COLO829 (cell line): Measurements from ENCODE around the gene ABL1.

ENCODE experiments used
- DNase-seq: peaks from one replicate; pipeline ENCODE4 v3.0.0; 2012; ENCODE audit warnings: low spot score

Gene ABL1

DNA sequence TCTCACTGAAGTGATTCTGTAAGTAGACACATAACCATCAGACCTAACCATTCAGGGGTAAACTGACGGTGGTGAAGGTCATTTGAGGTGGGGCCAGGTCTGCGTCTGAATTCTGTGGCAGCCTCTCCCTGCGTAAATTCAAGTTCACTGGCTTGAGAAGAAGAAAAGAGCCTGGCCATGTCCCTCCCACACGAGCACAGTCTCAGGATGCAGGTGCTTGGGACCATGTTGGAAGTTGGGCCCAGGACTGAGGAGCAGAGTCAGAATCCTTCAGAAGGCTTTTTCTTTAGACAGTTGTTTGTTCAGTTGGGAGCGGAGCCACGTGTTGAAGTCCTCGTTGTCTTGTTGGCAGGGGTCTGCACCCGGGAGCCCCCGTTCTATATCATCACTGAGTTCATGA is 37.5 kb downstream of the ABL1 start:
- DNase-seq, result no peak

- no peak for DNase-seq
These were observed 38.0 kb downstream of the ABL1 start for GRCh38 chr9:130872912-130873503.

DNA sequence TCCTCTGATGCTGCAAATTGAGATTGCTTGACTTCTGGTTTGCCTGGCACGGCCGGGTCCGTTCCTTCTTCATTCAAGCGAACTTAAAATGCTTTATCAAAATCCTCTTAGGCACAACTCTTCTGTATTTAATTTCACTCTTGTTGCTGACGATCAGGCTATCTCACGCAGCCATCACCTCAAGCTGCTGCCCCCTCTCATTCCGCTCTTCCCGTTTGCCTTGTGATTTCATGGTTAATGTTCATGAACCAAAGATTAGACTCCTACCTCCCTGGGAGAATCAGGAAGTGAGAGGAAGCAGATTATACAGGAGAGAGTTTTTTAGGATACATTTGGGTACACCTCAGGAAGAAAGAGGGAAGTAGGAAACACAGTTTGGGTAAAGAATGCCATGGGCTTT is 38.9 kb downstream of the ABL1 start:
- DNase-seq, result no peak

DNA sequence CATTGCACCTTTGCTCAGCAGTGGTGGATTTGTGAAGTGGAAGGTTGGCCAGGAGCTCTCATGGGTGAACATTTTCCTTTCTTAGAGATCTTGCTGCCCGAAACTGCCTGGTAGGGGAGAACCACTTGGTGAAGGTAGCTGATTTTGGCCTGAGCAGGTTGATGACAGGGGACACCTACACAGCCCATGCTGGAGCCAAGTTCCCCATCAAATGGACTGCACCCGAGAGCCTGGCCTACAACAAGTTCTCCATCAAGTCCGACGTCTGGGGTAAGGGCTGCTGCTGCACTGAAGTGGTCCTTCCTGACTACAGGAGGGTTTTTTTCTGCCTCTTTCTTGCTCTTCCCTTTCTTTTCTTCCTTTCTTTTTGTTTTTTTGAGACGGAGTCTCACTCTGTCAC is 39.7 kb downstream of the ABL1 start:
- DNase-seq, result no peak

- no peak for DNase-seq
These were observed 42.2 kb downstream of the ABL1 start for GRCh38 chr9:130877300-130877699.

GRCh38 chr9:130878295-130878694 is 43.2 kb downstream of the ABL1 start:
- DNase-seq, result no peak

DNA sequence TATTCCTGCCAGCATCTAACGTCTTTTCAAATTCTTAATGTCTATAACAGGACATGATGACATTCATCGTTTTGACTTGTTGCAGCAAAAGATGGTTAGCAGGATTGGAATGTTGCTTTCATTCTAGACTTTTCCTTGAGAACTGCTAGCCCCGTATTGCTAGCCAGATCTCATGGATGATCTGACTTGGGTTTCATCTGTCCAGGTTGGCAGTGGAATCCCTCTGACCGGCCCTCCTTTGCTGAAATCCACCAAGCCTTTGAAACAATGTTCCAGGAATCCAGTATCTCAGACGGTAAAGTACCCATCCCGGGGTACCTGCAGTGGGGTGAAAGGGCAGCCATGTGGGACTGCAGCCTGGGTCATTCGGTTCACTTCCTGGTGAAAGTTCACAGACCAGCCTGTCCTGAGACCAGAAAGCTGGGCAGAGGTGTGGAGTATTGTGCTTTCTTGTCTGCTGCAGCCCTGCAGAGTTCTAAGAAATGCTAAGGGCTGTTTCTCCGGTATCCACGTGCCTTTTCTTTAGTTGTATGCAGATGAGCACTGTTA is 44.9 kb downstream of the ABL1 start:
- DNase-seq, result no peak

- no peak for DNase-seq
These were observed 45.7 kb downstream of the ABL1 start for GRCh38 chr9:130880599-130881220.

- DNase-seq, result no peak
These were observed 46.5 kb downstream of the ABL1 start for GRCh38 chr9:130881516-130881915.

DNA sequence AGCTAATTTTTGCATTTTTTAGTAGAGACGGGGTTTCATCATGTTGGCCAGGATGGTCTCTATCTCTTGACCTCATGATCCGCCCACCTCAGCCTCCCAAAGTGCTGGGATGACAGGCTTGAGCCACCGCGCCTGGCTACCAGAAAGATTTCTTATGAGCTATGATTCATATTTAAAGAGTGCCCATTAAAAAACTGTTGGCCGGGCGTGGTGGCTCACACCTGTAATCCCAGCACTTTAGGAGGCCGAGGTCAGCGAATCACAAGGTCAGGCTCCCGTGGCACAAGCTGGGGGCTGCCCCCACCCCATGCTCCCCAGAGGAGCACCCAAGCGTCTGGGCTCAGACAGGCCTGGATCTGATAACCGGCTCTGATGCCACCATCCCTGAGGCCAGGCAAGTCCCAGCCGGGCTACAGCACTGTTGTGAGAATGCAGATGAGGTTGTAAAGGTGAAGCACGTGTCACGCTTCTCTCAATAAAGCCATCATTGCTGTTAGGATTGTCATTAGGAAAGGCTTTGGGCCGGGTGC is 47.7 kb downstream of the ABL1 start:
- DNase-seq, result no peak

- no peak for DNase-seq
These were observed 48.4 kb downstream of the ABL1 start for GRCh38 chr9:130883479-130883878.

GRCh38 chr9:130884111-130884531 is 49.1 kb downstream of the ABL1 start:
- DNase-seq, result no peak

DNA sequence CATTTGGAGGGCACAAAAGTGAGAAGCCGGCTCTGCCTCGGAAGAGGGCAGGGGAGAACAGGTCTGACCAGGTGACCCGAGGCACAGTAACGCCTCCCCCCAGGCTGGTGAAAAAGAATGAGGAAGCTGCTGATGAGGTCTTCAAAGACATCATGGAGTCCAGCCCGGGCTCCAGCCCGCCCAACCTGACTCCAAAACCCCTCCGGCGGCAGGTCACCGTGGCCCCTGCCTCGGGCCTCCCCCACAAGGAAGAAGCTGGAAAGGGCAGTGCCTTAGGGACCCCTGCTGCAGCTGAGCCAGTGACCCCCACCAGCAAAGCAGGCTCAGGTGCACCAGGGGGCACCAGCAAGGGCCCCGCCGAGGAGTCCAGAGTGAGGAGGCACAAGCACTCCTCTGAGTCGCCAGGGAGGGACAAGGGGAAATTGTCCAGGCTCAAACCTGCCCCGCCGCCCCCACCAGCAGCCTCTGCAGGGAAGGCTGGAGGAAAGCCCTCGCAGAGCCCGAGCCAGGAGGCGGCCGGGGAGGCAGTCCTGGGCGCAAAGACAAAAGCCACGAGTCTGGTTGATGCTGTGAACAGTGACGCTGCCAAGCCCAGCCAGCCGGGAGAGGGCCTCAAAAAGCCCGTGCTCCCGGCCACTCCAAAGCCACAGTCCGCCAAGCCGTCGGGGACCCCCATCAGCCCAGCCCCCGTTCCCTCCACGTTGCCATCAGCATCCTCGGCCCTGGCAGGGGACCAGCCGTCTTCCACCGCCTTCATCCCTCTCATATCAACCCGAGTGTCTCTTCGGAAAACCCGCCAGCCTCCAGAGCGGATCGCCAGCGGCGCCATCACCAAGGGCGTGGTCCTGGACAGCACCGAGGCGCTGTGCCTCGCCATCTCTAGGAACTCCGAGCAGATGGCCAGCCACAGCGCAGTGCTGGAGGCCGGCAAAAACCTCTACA is 49.8 kb downstream of the ABL1 start:
- DNase-seq, result no peak

DNA sequence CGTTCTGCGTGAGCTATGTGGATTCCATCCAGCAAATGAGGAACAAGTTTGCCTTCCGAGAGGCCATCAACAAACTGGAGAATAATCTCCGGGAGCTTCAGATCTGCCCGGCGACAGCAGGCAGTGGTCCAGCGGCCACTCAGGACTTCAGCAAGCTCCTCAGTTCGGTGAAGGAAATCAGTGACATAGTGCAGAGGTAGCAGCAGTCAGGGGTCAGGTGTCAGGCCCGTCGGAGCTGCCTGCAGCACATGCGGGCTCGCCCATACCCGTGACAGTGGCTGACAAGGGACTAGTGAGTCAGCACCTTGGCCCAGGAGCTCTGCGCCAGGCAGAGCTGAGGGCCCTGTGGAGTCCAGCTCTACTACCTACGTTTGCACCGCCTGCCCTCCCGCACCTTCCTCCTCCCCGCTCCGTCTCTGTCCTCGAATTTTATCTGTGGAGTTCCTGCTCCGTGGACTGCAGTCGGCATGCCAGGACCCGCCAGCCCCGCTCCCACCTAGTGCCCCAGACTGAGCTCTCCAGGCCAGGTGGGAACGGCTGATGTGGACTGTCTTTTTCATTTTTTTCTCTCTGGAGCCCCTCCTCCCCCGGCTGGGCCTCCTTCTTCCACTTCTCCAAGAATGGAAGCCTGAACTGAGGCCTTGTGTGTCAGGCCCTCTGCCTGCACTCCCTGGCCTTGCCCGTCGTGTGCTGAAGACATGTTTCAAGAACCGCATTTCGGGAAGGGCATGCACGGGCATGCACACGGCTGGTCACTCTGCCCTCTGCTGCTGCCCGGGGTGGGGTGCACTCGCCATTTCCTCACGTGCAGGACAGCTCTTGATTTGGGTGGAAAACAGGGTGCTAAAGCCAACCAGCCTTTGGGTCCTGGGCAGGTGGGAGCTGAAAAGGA is 50.7 kb downstream of the ABL1 start:
- no peak for DNase-seq

DNA sequence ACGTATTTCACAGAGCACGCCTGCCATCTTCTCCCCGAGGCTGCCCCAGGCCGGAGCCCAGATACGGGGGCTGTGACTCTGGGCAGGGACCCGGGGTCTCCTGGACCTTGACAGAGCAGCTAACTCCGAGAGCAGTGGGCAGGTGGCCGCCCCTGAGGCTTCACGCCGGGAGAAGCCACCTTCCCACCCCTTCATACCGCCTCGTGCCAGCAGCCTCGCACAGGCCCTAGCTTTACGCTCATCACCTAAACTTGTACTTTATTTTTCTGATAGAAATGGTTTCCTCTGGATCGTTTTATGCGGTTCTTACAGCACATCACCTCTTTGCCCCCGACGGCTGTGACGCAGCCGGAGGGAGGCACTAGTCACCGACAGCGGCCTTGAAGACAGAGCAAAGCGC is 51.9 kb downstream of the ABL1 start:
- no peak for DNase-seq

GRCh38 chr9:130887494-130888144 is 52.6 kb downstream of the ABL1 start:
- no peak for DNase-seq

DNA sequence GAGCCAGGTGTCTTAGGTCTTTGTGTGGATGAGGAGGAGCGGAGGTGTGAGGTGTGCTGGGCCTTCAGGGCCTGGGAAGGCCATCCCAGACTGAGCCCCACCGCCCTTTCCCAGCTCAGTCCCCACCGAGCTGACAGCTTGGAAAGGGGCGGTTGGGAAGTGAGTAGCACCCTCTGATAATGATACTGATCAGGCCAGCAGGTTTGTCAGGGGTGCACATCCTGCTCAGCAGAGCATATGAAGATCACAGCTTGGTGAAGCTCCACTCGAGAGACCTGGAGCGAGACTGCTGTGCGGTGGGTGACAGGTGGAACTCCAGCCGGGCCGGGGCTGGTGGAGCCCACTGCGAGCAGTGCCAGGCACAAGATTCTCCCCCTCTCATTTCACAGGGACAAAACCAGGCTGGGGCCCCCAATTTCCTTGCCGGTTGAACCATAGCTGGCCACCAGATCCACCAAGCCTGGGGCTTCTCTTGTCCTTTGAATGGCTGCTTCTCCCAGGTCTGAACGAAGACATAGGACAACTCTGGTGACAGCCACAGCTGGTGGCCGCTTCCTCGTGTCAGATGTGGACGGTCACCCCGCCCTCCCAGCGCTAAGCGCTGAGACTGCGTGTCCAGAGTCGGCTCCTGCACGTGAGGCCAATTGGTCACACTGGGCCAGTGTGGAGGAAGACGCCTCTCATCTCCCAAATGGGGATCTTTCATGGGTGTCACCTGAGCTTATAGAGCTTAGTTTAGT is 53.3 kb downstream of the ABL1 start:
- no peak for DNase-seq

GRCh38 chr9:130890124-130890523 is 55.1 kb downstream of the ABL1 start:
- no peak for DNase-seq

GRCh38 chr9:130890870-130891687 is 56.0 kb downstream of the ABL1 start:
- DNase-seq, result no peak
